SK-N-DZ (cell line): ENCODE measurements around the gene GPR151.

ENCODE experiments used
- DNase-seq: peaks from one replicate; pipeline ENCODE4 v3.0.0-alpha.2; 2015; ENCODE audit warnings: low spot score

The GPR151 gene

DNA sequence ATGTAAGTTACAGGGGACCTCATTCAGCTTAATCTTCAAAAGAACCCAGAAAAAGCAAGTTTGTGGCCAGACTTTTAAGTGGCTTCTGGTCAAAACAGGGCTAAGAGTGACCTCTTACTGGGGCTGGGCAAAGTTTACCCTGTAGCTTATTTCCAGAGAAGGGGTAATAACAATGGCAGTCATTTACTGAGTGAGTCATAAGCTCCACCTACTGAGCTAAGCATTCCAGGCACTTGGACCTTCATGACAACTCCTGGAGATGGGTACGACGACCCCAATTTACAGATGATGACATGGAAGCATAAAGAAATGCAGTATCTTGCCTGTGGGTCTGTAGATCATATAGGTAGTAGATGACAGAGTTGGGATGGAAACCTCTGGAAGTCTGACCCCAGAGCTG lies 4.7 kb upstream of the GPR151 start:
- no peak for DNase-seq

DNA sequence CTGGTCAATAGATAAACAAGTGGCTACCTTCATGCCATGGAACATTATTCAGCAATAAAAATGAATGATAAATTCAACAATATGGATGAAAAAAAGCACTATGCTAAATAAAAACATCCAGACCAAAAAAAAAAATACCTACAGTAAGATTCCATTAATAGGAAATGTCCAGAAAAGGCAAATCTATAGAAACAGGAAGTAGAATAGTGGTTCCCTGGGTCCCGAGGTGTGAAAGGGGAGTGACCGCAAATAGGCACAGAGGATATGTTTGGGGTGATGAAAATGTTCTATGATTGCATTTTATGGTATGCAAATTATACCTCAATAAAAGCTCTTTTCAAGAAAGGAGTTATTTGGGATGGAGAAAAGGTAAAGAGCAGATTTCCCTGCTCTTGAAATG lies 3.6 kb upstream of the GPR151 start:
- DNase-seq: no peak

DNA sequence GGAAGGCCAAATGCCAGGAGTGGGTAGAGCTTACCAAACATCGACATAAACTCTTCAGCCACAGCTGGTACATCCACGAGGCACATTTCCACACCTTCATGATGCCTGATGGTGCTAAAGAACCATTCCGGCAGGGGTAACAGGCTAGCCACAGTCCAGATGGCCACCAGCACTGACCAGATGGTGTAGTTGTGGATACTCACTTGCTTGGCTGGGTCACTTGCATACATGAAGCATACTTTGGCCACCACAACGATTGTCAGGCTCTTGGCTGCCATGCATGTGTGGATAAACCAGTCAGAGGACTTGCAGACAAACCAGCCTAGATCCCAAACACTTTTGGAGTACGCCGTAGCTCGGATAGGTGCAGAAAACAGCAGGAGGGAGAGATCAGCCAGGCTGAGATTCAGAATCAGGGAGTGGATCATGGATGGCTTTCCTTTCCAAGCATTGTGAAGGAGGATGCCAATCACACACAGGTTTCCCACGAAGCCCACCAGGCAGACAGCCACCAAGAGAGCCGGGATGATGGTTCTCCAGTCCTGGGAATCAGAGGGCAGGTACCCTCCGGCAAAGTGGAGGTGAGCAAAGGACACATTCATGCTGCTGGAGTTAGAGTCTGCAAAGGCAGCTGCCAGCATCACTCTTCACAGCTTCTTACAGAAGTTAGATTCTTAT lies 378 bp downstream of the GPR151 start:
- no peak for DNase-seq

DNA sequence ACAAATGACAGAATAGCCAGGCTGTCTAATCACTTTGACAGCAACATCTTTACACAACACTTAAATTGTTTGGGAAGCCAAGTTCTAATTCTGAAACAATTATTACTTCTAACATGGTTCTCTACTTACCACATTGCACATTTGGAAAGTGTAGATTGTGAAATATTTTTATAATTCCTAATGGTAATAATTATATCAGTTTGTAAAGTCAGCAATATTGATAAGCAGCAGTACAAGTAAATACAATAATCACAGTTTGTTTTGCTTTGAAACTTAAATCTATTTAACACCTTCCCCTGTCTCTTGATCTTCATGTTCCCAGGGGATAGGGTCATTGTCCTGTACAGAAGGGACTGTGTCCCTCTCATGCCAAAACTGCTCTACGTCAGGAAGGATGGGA lies 1.4 kb downstream of the GPR151 start:
- DNase-seq: no peak

DNA sequence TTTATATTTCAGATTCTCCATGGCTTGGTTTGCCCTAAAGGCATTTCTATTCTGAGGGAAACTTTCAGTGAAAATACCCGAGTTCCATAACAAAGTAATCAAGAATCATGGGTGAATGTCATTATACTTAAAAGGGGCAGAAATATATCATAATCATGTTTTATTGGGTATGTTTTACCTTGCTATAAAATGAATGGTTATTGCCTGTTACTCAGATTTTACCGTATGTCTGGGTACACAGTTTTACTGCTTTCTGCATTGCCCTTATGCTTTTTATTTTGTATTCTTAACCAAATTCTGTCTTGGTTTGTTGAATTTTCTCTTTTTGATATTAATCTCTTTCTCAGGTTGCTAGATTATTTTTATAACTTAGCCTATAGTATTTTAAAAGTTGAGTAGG lies 2.5 kb downstream of the GPR151 start:
- DNase-seq: no peak

DNA sequence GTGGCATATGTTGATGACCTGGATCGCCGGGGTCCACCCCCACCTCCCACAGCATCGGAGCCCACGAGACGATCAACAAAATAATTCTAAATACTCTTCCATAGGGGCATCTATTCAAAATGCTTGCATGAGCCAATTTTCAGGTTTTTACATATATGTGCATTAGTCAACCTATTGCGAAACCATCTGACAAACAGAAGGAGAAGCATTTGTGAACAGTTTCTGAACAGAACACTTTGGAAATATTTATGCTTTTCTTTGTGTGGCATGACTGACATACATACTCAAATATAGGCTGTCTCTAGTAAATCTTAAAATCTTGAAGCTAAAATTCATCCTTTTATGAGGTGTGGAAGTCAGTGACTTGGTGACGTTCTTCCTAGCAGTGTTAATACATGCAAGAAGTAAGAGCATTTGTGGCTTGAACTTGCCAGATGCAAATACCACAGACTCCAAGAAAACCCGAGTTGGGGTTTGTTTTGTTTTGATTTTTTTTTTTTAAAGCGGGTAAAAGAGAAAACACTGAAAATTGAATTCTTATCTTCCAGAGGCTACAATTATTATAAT lies 5.3 kb downstream of the GPR151 start:
- DNase-seq: no peak

DNA sequence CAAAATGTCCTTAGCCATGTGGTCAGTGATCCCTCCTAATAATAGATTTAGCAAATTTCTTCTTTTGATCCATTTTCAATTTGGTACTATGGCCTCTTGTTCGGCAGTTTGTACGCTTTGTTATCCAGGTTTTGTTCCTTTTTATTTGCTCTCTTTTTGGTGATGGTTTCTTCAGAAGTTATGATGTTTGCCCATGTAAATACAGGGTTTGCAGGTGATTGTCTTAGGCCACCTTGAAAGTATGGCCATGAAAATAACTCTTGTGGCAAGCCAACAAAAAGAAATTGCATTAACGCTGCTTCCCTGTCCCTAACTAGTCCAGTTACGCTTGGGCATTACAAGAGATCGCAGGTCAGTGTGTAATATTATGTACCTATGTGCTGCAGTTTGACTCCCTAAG lies 8.6 kb downstream of the GPR151 start:
- no peak for DNase-seq

DNA sequence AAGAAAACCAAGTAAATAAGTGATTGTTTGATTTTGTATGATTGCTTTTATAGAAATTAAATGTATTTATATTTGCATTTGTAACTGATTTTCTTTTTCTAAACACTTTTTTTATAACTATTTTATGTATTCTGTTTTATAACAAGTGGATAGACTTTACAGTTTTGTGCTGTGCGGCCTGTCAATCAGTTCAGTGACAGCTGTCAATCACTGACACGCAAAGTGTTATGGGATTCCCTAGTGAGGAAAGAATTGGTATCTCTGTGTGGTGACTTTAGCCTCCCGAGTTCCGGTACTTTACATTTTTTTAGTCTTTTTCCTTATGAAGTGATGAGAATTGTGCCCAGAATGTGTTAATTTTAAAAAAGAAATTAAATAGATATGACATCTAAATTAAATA lies 16.3 kb downstream of the GPR151 start:
- no peak for DNase-seq

DNA sequence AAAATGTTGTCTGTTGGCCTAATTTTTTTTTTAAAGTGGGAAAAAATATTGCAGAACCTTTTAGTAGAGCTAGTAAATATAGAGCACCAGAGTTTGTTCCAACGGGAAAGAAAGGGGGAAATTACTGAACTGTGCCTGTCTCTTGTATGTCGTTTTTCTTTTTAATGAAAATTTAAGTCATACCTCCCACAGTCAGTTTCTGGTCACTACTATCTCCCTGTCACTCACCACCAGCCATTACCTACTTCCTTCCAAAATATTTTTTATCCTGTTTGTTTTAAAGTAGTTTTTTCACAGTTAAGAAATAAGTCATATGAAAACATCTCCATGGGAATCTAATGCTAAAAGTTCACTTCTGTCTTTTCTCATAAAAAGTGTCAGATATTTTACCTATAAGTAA lies 21.3 kb downstream of the GPR151 start:
- no peak for DNase-seq

DNA sequence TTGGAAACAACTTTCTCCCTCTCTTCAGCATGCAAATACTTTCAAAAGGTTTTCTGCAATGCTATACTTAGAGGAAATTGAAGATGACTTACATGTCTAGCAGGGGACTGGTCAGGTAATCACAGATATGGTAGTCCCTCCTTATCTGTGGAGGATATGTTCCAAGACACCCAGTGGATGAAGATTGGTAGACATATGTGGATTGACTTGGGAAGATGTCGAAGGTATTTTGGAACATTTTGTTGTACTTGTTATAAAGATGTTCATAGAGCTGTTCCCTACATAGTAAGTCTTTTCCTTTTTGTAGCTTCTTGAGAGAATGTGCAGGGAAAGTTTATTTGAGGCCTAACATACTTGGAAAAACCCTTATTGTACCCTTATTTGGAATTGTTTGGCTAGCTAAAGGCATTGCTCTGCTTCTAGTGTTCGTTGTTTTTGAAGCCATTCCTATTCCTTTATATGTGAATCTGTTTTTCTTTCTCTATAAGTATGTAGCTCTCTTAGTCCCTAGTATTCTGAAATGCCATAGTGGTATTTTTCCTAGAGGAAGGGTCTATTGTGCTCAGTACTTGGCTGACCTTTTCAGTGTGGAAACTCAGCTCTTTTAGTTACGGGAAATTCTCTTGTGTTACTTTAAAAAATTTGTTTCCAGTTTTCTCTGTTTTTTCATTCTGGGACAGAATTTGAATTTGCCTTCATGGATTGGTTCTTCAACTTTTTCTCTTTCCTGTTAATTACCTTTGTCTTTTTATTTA lies 25.7 kb downstream of the GPR151 start:
- no peak for DNase-seq

DNA sequence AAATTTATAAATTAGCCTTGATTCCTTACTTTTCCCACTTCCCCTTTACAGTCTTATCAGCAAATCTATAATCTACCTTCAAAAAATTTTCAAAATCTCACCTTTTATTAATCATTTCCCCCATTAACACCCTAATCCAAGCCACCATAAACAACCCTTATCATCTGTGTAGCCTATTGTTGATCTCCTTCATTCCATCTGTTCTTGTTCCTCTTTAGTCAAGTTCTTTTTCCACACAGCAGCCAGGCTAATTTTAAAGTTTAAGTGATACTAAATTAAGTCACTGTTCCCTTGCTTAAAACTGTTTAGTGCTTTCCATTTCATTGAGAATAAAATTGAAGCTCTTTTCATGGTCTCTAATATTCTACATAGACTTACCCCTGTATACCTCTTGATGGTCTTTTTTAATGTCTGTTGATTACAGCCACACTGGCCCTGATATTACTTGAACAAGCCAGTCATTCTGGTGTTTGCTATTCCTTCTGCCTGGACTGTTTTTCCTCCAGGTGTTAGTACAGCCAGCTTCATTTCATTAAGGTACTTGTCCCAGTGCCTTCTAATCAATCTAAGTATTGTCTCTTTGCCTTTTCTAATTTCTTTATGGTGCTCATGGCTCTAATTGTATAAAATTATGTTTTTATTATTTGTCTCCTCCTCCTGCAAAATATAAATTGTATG lies 31.1 kb downstream of the GPR151 start:
- DNase-seq: no peak

DNA sequence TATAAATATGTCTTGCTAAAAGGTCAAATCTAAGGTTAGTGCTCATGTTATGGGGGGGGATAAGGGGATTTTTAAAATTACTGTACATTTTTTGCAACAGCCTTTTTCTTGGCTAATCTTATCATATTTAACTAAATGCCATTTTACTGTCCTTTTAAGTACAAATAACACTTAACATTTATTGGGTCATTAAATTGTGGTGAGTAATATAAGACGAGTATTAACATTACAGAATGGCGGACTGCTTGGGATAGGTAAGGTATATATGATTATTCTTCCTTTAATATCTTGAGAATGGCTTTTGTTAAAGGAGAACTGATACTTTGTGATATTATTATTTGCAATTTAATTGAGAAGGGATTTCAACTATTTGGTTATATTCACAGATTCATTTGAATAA lies 33.2 kb downstream of the GPR151 start:
- DNase-seq: no peak

DNA sequence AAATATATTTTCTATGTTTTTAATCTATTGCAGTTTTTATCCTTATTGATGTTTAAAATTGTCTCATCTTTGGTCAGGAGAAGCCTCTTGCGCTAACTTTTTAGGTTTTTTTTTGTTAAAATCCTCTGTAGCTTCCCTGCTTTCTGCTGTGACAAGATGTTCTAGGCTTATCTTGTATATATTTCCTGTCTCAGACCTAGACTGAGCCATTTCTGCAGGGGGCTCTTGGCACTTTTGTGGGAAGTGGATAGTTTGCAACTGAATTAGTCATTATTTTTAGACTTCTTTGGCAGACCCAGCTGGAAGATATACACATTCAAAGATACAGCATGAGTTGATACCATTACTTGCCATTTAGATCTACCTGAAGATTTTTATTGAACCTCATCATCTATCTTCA lies 40.1 kb downstream of the GPR151 start:
- DNase-seq: no peak

DNA sequence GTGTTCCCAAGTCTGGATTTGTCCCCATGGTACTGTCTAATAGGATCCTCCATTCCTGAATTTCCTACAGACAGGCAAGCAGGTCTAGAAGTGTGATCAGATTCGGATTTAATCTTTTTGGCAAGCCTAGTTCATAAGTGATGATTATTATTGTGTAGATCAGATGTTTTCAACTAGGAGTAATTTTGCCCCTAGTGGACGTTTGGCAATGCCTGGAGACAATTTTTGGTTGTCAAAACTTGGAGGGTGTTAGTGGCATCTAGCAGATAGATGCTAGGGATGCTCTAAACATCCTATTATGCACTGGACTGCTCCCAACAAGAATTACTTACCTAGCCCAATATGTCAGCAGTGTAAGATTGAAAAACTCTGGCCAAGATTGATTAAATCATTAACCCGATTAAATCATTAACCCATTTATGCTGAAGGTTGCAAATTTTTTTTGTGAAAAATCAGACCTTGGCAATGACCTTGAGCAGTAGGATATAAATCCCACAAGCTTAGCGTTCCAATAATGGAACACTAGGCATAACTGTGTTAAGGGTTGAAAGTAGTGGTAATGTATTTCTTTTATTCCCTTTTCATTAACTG lies 40.7 kb downstream of the GPR151 start:
- no peak for DNase-seq

DNA sequence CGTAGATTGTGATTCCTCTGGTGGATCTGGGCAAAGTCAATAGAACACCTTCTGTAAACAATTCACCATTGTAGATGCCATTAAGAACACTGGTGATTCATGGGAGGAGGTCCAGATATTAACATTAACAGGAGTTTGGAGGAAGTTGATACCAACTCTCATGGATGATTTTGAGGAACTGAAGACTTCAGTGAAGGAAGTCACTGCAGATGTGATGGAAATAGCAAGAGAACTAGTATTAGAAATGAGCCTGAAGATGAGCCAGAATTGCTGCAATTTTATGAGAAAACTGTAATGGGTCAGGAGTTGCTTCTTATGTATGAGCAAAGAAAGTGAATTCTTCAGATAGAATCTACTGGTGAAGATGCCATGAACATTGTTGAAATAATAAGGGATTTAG lies 41.9 kb downstream of the GPR151 start:
- DNase-seq: no peak

DNA sequence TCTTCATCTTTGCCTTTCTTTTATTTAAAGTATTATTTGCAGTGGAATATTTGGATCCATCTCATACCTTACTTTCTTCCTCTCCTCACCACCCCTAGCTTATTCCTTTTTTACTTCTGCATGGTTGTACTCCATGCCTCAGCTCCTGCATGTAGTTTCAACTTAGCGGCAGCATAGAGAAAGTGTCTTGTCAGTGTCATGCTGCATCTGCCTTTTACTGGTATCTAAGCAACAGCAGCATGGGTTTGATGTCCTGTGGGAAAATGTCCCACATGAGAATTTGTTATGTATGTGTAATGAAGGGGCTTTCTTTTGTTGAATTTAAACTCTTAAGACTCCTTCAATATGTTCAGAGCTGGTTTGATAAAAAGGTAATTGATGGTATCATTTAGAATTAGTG lies 48.2 kb downstream of the GPR151 start:
- DNase-seq: no peak

DNA sequence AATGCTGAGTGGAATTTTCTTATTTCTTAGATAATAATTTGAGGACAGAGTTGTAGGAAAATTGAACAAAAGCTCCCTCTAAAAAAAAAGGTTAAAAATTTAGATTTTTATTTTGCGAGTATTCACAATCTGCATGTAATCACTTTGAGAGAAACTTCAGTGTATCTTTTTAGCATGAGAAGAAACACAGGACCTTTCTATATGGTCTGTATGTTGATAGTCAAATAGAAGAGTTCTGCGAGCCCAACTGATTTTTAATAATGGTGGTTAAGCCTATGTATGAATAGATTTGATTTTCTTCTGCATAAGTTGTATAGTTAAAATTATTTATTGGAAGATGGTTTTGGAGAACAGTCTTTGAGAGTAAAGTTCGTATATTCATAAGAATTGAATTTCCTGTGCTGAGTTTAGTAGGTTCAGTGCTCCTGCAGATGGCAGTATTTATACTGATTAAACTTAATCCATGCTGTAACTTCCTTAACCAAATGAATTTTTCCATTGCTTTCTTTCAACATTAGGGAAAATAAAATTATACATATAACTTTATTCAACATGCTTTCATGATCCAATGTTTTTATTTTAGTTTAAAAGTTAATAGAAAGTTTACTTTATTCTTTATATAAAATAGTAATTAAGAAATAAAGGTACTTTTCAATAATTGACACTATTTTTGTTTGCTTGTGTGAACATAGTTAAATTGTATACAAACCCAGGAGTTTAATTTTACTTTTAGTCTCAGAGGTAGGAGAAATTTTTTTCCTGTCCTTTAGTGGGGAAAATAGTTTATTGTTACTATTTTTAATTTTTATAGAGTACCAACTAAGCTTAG lies 49.3 kb downstream of the GPR151 start:
- no peak for DNase-seq

DNA sequence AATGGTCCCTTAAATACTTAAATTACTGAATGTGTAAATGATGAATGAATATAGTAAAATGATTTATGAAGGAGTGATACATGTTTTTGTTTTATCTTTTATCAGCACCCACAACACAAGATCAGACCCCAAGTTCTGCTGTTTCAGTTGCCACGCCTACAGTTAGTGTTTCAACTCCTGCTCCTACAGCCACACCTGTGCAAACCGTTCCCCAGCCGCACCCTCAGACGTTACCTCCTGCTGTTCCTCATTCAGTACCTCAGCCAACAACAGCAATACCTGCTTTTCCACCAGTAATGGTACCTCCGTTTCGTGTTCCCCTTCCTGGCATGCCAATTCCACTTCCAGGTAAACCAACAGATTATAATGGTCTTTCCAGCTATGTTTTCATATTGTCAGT lies 52.5 kb downstream of the GPR151 start:
- no peak for DNase-seq
